Measurements from ENCODE around the gene FBXO17. TPM values are rescaled to one million over a fixed set of nuclear protein-coding genes. Genes with fewer than 3 reads are reported as not detected.
A peak's percentile ranks its signal among the peaks of the same experiment; 100 is the strongest.
"Not testable (repeated sequence)": the region's sequence is repeated elsewhere in the genome, so short reads cannot be mapped to it uniquely, and the experiment has no call there.

The FBXO17 gene
- total and polyA plus RNA-seq, 5 experiments from 2014 or later, result not detected

DNA sequence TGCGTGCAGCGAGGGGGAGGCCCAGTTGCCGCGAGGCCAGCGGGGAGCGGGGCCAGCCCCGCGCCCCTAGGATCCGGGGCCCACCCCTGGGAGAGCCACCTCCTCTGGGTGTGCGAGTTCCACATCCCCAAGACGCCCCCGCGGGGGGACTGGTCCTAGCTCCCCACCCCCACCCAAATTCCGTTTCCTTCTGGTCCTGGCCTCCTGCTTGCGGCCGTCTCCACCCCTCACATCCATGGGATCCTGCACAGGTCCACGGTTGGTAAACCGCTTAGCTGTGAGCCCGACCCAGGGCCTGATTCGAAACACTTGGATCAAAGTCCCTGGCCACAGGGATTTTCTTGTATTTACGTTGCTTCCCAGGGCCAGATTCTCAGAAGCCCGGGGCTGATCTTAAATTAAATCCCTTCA is 324 bp upstream of the FBXO17 start:
- POLR2A ChIA-PET, result no interaction called here
- H3K27me3 Mint-ChIP-seq, result peaks cover 29 to 50% (median 34%) of the 10 kb centered on the region in 5 donors
- peak overlapping the region in 2 of 10 donors; percentile 32 to 83 for H3K27ac Mint-ChIP-seq
- peaks cover 7 to 18% (median 12%) of the 10 kb centered on the region in 4 donors for H3K4me1 Mint-ChIP-seq
- ATAC-seq, result no peak
- H3K4me3 Mint-ChIP-seq, result peak overlapping the region in 8 of 10 donors; percentile 45 to 84 (median 70)
- peaks cover 0 to 7% (median 4%) of the 10 kb centered on the region in 9 donors for H3K9me3 Mint-ChIP-seq
- H3K36me3 Mint-ChIP-seq, result peaks cover 0 to 10% (median 0%) of the 10 kb centered on the region in 3 donors
- no peak for DNase-seq

- Mint-ChIP-seq H3K36me3 (peaks cover 0 to 5% (median 0%) of the 10 kb centered on the region in 3 donors), H3K4me1 (peaks cover 7 to 18% (median 12%) of the 10 kb centered on the region in 4 donors), H3K27me3 (peaks cover 24 to 45% (median 31%) of the 10 kb centered on the region in 5 donors), H3K27ac (peak overlapping the region in 1 of 10 donors; percentile 56), H3K4me3 (peak overlapping the region in 8 of 10 donors; percentile 28 to 71 (median 55)), H3K9me3 (no peaks in the 10 kb centered on the region)
- ATAC-seq (no peak), DNase-seq (no peak)
- POLR2A ChIA-PET, result no interaction called here
These were observed 823 bp downstream of the FBXO17 start for GRCh38 chr19:38974624-38975213.

DNA sequence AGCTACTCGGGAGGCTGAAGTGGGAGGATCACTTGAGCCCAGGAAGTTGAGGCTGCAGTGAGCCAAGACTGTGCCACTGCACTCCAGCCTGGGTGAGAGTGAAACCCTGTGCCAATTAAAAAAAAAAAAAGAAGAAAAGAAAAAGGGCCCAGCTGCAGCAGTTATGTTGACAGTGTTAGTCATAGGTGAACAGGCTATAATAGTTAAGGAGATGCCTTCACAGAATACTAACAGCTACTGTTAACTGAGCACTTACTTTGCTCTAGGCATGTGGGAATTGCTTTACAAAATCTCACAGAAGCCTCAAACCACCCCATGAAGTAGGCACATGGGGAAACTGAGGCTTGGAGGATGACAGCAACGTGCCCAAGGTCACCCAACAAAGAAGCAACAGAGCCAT is 3.9 kb downstream of the FBXO17 start:
- POLR2A ChIA-PET, result no interaction called here
- peaks cover 0 to 5% (median 0%) of the 10 kb centered on the region in 3 donors for H3K36me3 Mint-ChIP-seq
- no peak for DNase-seq
- peaks cover 19 to 27% (median 21%) of the 10 kb centered on the region in 5 donors for H3K27me3 Mint-ChIP-seq
- peaks cover 7 to 17% (median 12%) of the 10 kb centered on the region in 4 donors for H3K4me1 Mint-ChIP-seq
- no peak for ATAC-seq
- H3K9me3 Mint-ChIP-seq, result no peaks in the 10 kb centered on the region
- peak overlapping the region in 1 of 10 donors; percentile 29 for H3K27ac Mint-ChIP-seq
- H3K4me3 Mint-ChIP-seq, result no peak overlapping the region

DNA sequence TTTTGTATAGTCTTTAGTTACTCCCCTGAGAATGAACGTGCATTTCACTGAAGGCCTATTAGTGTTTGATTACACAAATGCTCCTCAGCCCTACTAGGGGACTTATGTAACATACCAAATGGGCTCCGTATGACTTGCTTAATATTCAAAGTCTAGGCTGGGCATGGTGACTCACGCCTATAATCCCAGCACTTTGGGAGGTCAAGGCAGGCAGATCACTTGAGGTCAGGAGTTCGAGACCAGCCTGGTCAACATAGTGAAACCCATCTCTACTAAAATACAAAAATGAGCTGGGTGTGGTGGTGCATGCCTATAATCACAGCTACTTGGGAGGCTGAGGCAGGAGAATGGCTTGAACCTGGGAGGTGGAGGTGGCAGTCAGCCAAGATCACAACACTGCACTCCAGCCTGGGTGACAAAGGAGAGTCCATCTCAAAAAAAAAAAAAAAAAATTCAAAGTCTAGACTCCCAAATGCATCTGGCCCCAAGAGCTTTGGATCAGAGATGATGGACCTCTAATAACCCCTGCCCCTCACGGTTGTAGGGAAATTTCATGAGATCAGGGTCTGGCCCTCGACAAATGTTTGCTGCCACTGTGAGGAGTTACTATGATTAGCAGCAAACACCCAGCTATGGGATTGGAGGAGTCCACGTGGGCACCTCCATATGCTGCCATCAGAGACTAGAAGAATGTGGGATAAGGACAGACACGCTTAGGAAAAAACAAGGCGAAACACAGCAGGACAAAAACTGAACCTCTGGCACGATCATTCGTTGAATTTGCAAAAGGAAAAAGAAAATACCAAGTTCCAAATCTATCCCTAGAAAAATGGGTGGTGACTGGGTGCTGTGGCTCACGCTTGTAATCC is 4.6 kb downstream of the FBXO17 start:
- Mint-ChIP-seq H3K9me3 (no peaks in the 10 kb centered on the region), H3K36me3 (peaks cover 0 to 5% (median 0%) of the 10 kb centered on the region in 3 donors), H3K27me3 (peaks cover 11 to 19% (median 15%) of the 10 kb centered on the region in 5 donors), H3K4me3 (no peak overlapping the region), H3K27ac (no peak overlapping the region), H3K4me1 (peaks cover 3 to 9% (median 5%) of the 10 kb centered on the region in 4 donors)
- DNase-seq (no peak), ATAC-seq (no peak)
- POLR2A ChIA-PET, result interaction anchor here (0.7 kb wide), 1 partner anchor 15 kb away, joined by 3 read pairs; no protein-coding TSS in a partner anchor

- POLR2A ChIA-PET, DNase-seq, H3K4me1 Mint-ChIP-seq, H3K36me3 Mint-ChIP-seq, H3K27ac Mint-ChIP-seq, H3K9me3 Mint-ChIP-seq, H3K4me3 Mint-ChIP-seq, ATAC-seq: not testable (repeated sequence)
- H3K27me3 Mint-ChIP-seq, result peaks cover 0 to 14% (median 8%) of the 10 kb centered on the region in 5 donors
These were observed 9.4 kb downstream of the FBXO17 start for GRCh38 chr19:38966149-38966548.

GRCh38 chr19:38964738-38965137 is 10.8 kb downstream of the FBXO17 start:
- POLR2A ChIA-PET, result no interaction called here
- Mint-ChIP-seq H3K9me3 (no peaks in the 10 kb centered on the region), H3K4me3 (no peak overlapping the region), H3K4me1 (peaks cover 4 to 7% (median 4%) of the 10 kb centered on the region in 4 donors), H3K27ac (no peak overlapping the region), H3K27me3 (peaks cover 0 to 13% (median 6%) of the 10 kb centered on the region in 5 donors), H3K36me3 (no peaks in the 10 kb centered on the region)
- DNase-seq (no peak), ATAC-seq (no peak)

DNA sequence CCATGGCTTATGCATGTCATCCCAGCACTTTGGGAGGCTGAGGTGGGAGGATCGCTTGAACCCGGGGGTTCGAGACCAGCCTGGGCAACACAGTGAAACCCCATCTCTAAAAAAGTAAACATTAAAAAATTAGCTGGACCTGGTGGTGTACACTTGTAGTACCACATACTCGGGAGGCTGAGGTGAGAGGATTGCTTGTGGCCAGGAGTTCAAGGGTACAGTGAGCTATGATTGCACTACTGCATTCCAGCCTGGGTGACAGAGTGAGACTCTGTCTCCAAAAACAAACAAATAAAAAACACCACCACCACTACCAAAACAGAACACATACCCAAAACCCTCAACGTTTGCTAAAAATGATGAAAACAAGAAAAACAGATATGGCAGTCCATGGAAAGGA is 15.9 kb downstream of the FBXO17 start:
- no peak for DNase-seq
- H3K27ac Mint-ChIP-seq, result no peak overlapping the region
- peaks cover 4 to 7% (median 4%) of the 10 kb centered on the region in 4 donors for H3K4me1 Mint-ChIP-seq
- H3K4me3 Mint-ChIP-seq, result no peak overlapping the region
- no peaks in the 10 kb centered on the region for H3K36me3 Mint-ChIP-seq
- H3K27me3 Mint-ChIP-seq, result peaks cover 0 to 11% (median 4%) of the 10 kb centered on the region in 5 donors
- POLR2A ChIA-PET, result no interaction called here
- ATAC-seq, result no peak
- no peaks in the 10 kb centered on the region for H3K9me3 Mint-ChIP-seq

- POLR2A ChIA-PET, result no interaction called here
These were observed 17.2 kb downstream of the FBXO17 start for GRCh38 chr19:38958301-38958700.

DNA sequence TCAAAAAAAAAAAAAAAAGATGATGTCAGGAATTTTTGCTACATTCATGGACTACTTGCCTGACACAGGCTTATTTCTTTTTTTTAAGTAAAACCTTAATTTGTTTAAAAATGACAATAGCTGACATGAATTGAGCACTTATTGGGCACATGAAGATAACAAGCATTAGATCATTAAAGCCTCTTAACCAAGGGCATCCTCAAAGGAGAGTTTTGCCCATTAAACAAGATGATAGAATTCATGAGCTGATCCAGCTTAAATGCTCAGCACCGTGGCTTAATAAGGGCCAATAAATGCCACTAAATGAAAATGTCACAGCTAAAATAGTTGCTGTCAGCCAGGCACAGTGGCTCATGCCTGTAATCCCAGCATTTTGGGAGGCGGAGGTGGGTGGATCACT is 19.3 kb downstream of the FBXO17 start:
- Mint-ChIP-seq H3K9me3 (no peaks in the 10 kb centered on the region), H3K4me3 (no peak overlapping the region), H3K27ac (no peak overlapping the region), H3K36me3 (no peaks in the 10 kb centered on the region), H3K4me1 (peaks cover 2 to 7% (median 5%) of the 10 kb centered on the region in 4 donors), H3K27me3 (peaks cover 9 to 29% (median 15%) of the 10 kb centered on the region in 5 donors)
- DNase-seq (no peak), ATAC-seq (no peak)
- POLR2A ChIA-PET, result interaction anchor here (0.7 kb wide), 1 partner anchor 25 kb away, joined by 3 read pairs; no protein-coding TSS in a partner anchor

More at GRCh38 chr19:38958301-38958700, 17.2 kb downstream of the FBXO17 start:
- H3K4me3 Mint-ChIP-seq, result no peak overlapping the region
- H3K27me3 Mint-ChIP-seq, result peaks cover 7 to 18% (median 10%) of the 10 kb centered on the region in 5 donors
- H3K36me3 Mint-ChIP-seq, result no peaks in the 10 kb centered on the region
- ATAC-seq, result no peak
- no peak for DNase-seq
- H3K9me3 Mint-ChIP-seq, result no peaks in the 10 kb centered on the region
- peaks cover 4 to 7% (median 4%) of the 10 kb centered on the region in 4 donors for H3K4me1 Mint-ChIP-seq
- H3K27ac Mint-ChIP-seq, result no peak overlapping the region

GRCh38 chr19:38953677-38954076 is 21.9 kb downstream of the FBXO17 start:
- POLR2A ChIA-PET, result no interaction called here
- Mint-ChIP-seq H3K4me3 (peak overlapping the region in 1 of 10 donors; percentile 48), H3K9me3 (no peaks in the 10 kb centered on the region), H3K27me3 (peaks cover 9 to 32% (median 18%) of the 10 kb centered on the region in 5 donors), H3K4me1 (peaks cover 5 to 20% (median 14%) of the 10 kb centered on the region in 4 donors), H3K36me3 (no peaks in the 10 kb centered on the region), H3K27ac (no peak overlapping the region)
- no peak for ATAC-seq
- no peak for DNase-seq

DNA sequence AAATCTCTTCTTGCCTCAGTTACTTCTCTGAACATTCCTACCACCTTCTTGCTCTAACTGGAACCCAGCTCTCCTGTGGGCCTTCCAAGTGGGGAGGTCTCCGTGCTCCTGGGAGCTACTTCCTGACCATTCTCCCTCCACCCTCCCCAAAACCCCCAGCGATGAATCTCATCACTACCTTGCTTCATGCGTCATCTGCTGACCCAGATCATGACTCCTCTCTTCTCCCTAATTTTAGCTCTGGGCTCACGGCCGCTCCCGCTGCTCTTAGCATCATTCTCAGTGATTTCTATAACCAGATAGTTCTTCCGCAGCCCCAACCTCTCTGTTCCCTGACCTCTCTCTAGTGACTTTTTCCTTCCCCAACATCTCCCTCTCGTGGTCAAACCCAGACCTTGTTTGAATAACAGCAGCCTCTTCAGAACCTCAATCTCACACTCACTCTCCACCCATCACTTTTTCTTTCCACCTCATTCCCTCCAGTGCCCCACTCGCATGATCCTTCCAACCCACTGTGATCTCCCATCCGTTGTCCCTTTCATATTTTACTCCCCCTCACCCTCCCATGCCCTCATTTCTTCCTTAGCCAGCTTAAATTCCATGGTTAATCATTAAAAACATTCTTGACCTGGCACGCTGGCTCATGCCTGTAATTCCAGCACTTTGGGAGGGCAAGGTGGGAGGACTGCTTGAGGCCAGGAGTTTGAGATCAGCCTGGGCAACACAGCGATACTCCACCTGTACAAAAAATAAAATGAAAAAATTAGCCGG is 23.0 kb downstream of the FBXO17 start:
- H3K9me3 Mint-ChIP-seq, result no peaks in the 10 kb centered on the region
- POLR2A ChIA-PET, result no interaction called here
- peaks cover 5 to 20% (median 14%) of the 10 kb centered on the region in 4 donors for H3K4me1 Mint-ChIP-seq
- H3K36me3 Mint-ChIP-seq, result no peaks in the 10 kb centered on the region
- H3K4me3 Mint-ChIP-seq, result peak overlapping the region in 6 of 10 donors; percentile 4 to 54 (median 10)
- peaks cover 9 to 32% (median 18%) of the 10 kb centered on the region in 5 donors for H3K27me3 Mint-ChIP-seq
- DNase-seq, result peak in 6 of 10 donors; percentile 26 to 43 (median 32)
- no peak for ATAC-seq
- H3K27ac Mint-ChIP-seq, result peak overlapping the region in 2 of 10 donors; percentile 4 to 33

- no peaks in the 10 kb centered on the region for H3K9me3 Mint-ChIP-seq
- DNase-seq (no peak), ATAC-seq (no peak)
- no peaks in the 10 kb centered on the region for H3K36me3 Mint-ChIP-seq
- POLR2A ChIA-PET, result no interaction called here
- H3K27ac Mint-ChIP-seq, result no peak overlapping the region
- H3K27me3 Mint-ChIP-seq, result peaks cover 9 to 32% (median 20%) of the 10 kb centered on the region in 5 donors
- peak overlapping the region in 1 of 10 donors; percentile 36 for H3K4me3 Mint-ChIP-seq
- peaks cover 6 to 20% (median 14%) of the 10 kb centered on the region in 4 donors for H3K4me1 Mint-ChIP-seq
These were observed 24.4 kb downstream of the FBXO17 start for GRCh38 chr19:38951187-38951586.

Measured in naive thymus-derived CD8-positive, alpha-beta T cell (primary cell).